Activated naive CD8-positive, alpha-beta T cell treated with anti-CD3 and anti-CD28 coated beads, Interleukin-2, amount 50 U/mL, for 16 hours (primary cell): Measurements from ENCODE around the gene DCLRE1C.
"Not testable (repeated sequence)": the region's sequence is repeated elsewhere in the genome, so short reads cannot be mapped to it uniquely, and the experiment has no call there.

ENCODE experiments used
- DNase-seq: peaks from one replicate; pipeline ENCODE4 v3.0.0-alpha.2; 2020; ENCODE audit warnings: low read depth, low spot score

The DCLRE1C gene

GRCh38 chr10:14884082-14884481 is 69.8 kb downstream of the DCLRE1C start:
- no peak for DNase-seq

GRCh38 chr10:14880229-14880628 is 73.7 kb downstream of the DCLRE1C start:
- no peak for DNase-seq

GRCh38 chr10:14879928-14880193 is 74.0 kb downstream of the DCLRE1C start:
- no peak for DNase-seq

GRCh38 chr10:14879124-14879927 is 74.6 kb downstream of the DCLRE1C start:
- peak; percentile 0 for DNase-seq

GRCh38 chr10:14878266-14879123 is 75.4 kb downstream of the DCLRE1C start, which contains the start of gene SUV39H2:
SUV39H2 (plus strand) TSS chr10:14878866; CDS start chr10:14878889, 23 bp downstream.
- DNase-seq: peak; percentile 85

- DNase-seq: no peak
Observed at GRCh38 chr10:14876764-14877163, 77.1 kb downstream of the DCLRE1C start.

- no peak for DNase-seq
Observed at GRCh38 chr10:14875941-14876340, 78.0 kb downstream of the DCLRE1C start.

- DNase-seq: no peak
Observed at GRCh38 chr10:14873090-14873760, 80.7 kb downstream of the DCLRE1C start.

- not testable (repeated sequence) for DNase-seq
Observed at GRCh38 chr10:14864871-14865270, 89.0 kb downstream of the DCLRE1C start.

- not testable (repeated sequence) for DNase-seq
Observed at GRCh38 chr10:14864466-14864865, 89.4 kb downstream of the DCLRE1C start.

- no peak for DNase-seq
Observed at GRCh38 chr10:14860791-14861190, 93.1 kb downstream of the DCLRE1C start.

GRCh38 chr10:14859775-14860174 is 94.1 kb downstream of the DCLRE1C start:
- DNase-seq: no peak

GRCh38 chr10:14859043-14859442 is 94.9 kb downstream of the DCLRE1C start:
- no peak for DNase-seq

- no peak for DNase-seq
Observed at GRCh38 chr10:14858338-14858960, 95.4 kb downstream of the DCLRE1C start.

- no peak for DNase-seq
Observed at GRCh38 chr10:14855453-14855852, 98.4 kb downstream of the DCLRE1C start.

GRCh38 chr10:14852236-14852635 is 101.7 kb downstream of the DCLRE1C start:
- DNase-seq: no peak
